Suprapubic skin (tissue), 3 donors: ENCODE results near the gene TBX10.

ENCODE experiments used
- CTCF ChIP-seq, 2 donors: fragments of 200-600 bp in 1 of 2; fragments of 450-650 bp in 1 of 2; sonication (generic) in 1 of 2; IDR thresholded peaks; one replicate each; pipeline ENCODE4 v1.5.1; 2016 to 2019; ENCODE audit warnings: antibody characterized with exemption in 2 of 2, mild to moderate bottlenecking in 1 of 2, moderate library complexity in 1 of 2
- POLR2A ChIP-seq, 2 donors: fragments of 450-650 bp; IDR thresholded peaks; one replicate each; pipeline ENCODE4 v1.6.1; 2017; ENCODE audit warnings: antibody characterized with exemption in 2 of 2, mild to moderate bottlenecking in 2 of 2, moderate library complexity in 2 of 2

GRCh38 chr11:67644472-67645418, 5.2 kb upstream of the TBX10 start:
- TF ChIP-seq CTCF (IDR thresholded peaks at IDR 0.05) = no peak
- TF ChIP-seq POLR2A (IDR thresholded peaks at IDR 0.05) = no peak
